Upper lobe of left lung (tissue), 6 donors: ENCODE data around the gene ADAM12. TPM values are rescaled to one million over a fixed set of nuclear protein-coding genes. Genes with fewer than 3 reads are reported as not detected.
"Not testable (repeated sequence)": the region's sequence is repeated elsewhere in the genome, so short reads cannot be mapped to it uniquely, and the experiment has no call there.

Experiments used
- ATAC-seq, 2 donors: fragments of 200-7000 bp; cut with Tn5 transposase; one replicate each; pipeline ENCODE4 v1.9.1; 2022; ENCODE audit warnings: mild to moderate bottlenecking in 2 of 2, moderate library complexity in 2 of 2; ENCODE audit not compliant: low FRiP score in 2 of 2
- DNase-seq, 2 donors: peaks; one replicate each; pipeline ENCODE4 v3.0.0-alpha.2; 2019 to 2020
- H3K27ac ChIP-seq, 4 donors: fragments of 200-600 bp; sonication (generic); one replicate each; pipeline ENCODE4 v1.5.1; 2016 to 2019
- H3K27me3 ChIP-seq, 4 donors: fragments of 200-600 bp; sonication (generic); one replicate each; pipeline ENCODE4 v1.5.1; 2017 to 2019
- H3K36me3 ChIP-seq, 4 donors: fragments of 200-600 bp; sonication (generic); one replicate each; pipeline ENCODE4 v1.5.1; 2016 to 2019
- H3K4me1 ChIP-seq, 4 donors: fragments of 200-600 bp; sonication (generic); one replicate each; pipeline ENCODE4 v1.5.1; 2018 to 2019
- H3K4me3 ChIP-seq, 4 donors: fragments of 200-600 bp; sonication (generic); one replicate each; pipeline ENCODE4 v1.5.1; 2017 to 2019; ENCODE audit warnings: mild to moderate bottlenecking in 2 of 4, moderate library complexity in 1 of 4
- H3K9me3 ChIP-seq, 4 donors: fragments of 200-600 bp; sonication (generic); one replicate each; pipeline ENCODE4 v1.5.1; 2018 to 2019
- EP300 ChIP-seq, 4 donors: sonication (generic); formaldehyde crosslinking; IDR thresholded peaks; one replicate each; pipeline ENCODE4 v1.5.1; 2017; ENCODE audit warnings: antibody characterized with exemption in 4 of 4, control low read depth in 2 of 4
- POLR2A ChIP-seq, 4 donors: fragments of 450-650 bp; IDR thresholded peaks; one replicate each; pipeline ENCODE4 v1.5.1; 2016 to 2017; ENCODE audit warnings: antibody characterized with exemption in 4 of 4, mild to moderate bottlenecking in 2 of 4
- POLR2AphosphoS5 ChIP-seq, 2 donors: sonication (generic); formaldehyde crosslinking; IDR thresholded peaks; one replicate each; pipeline ENCODE4 v1.5.1; 2017; ENCODE audit warnings: antibody characterized with exemption in 2 of 2
- WGBS, 2 donors: methylation state at CpG; one replicate each; pipeline ENCODE4 v1.1.5; 2017 to 2018; 5-methylcytosine and 5-hydroxymethylcytosine counted together
- total RNA-seq, 6 donors: library from RNA; depleted of rRNA in 4 of 6; stranded (reverse); fragments of >200 nt in 4 of 6; gene quantifications; one replicate each; pipeline versions ENCODE4 v1.1.0 to v1.2.1, GENCODE V29; 2016 to 2021
- TF ChIP-seq, protein P1 (sequence below), 6 experiments: fragments of 450-650 bp in 4 of 6; fragments of 200-600 bp in 2 of 6; sonication (generic) in 2 of 6; IDR thresholded peaks; one replicate each; pipeline ENCODE4 v1.5.1; 2016 to 2019; ENCODE audit warnings: antibody characterized with exemption in 6 of 6
- donor health status: DM: no; HTN: no; CAD: no; lungs with moderate emphysema.
- donor health status: DM: no; HTN: yes; CAD: no; lungs with severe emphysema.

ADAM12 gene
- total RNA-seq, 6 donors from 2014 or later, result 0.44 to 3.7 (median 0.82) TPM

DNA sequence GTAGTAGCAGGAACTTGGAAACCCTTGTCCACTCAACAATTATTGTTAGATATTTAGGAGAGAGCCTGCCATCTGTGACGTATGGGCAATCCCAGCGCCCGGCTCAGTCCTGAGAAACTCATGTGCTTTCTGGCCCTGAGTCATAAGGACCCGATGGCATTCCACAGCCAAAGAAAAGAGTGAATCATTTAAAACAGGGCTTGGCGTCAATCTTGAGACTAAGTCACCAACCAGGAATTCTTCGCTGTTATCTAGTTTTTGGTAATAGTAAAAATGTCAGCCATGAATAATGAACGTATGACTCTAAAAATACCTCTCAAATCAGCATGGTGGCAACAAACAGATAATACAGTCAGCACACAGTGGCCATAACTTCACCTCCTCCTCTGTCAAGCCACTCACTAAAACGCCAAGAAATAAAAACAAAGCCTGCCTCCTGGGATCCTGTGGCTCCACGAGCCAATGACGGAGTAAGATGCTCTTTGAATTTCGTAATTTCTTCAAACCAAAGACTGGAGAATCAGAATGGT, 140.8 kb downstream of the ADAM12 start:
- no peaks in the 10 kb centered on the region for H3K27me3 ChIP-seq
- TF ChIP-seq EP300 (IDR thresholded peaks at IDR 0.05) (no peak), POLR2A (IDR thresholded peaks at IDR 0.05) (no peak), POLR2AphosphoS5 (IDR thresholded peaks at IDR 0.05) (no peak)
- TF ChIP-seq, protein P1, sequence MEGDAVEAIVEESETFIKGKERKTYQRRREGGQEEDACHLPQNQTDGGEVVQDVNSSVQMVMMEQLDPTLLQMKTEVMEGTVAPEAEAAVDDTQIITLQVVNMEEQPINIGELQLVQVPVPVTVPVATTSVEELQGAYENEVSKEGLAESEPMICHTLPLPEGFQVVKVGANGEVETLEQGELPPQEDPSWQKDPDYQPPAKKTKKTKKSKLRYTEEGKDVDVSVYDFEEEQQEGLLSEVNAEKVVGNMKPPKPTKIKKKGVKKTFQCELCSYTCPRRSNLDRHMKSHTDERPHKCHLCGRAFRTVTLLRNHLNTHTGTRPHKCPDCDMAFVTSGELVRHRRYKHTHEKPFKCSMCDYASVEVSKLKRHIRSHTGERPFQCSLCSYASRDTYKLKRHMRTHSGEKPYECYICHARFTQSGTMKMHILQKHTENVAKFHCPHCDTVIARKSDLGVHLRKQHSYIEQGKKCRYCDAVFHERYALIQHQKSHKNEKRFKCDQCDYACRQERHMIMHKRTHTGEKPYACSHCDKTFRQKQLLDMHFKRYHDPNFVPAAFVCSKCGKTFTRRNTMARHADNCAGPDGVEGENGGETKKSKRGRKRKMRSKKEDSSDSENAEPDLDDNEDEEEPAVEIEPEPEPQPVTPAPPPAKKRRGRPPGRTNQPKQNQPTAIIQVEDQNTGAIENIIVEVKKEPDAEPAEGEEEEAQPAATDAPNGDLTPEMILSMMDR (IDR thresholded peaks at IDR 0.05), result no peak
- peaks cover 0 to 5% (median 2%) of the 10 kb centered on the region in 4 donors for H3K4me1 ChIP-seq
- DNase-seq, result peak in 1 of 2 donors; percentile 54
- no peaks in the 10 kb centered on the region for H3K36me3 ChIP-seq
- 58 to 67% methylated on average over 11 of the region's 11 CpGs for WGBS, 2 donors
- H3K4me3 ChIP-seq, result no peak overlapping the region
- H3K9me3 ChIP-seq, result no peaks in the 10 kb centered on the region
- peak; percentile 71 to 89 for ATAC-seq
- H3K27ac ChIP-seq, result no peak overlapping the region

DNA sequence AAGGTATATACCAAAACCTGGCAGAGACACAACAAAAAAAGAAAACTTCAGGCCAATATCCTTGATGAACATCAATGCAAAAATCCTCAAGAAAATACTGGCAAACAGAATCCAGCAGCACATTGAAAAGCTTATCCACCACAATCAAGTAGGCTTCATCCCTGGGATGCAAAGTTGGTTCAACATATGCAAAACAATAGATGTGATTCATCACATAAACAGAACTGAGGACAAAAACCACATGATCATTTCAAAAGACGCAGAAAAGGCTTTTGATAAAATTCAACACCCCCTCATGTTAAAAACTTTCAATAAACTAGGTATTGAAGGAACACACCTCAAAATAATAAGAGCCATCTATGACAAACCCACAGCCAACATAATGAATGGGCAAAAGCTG, 141.9 kb downstream of the ADAM12 start:
- not testable (repeated sequence) for H3K36me3 ChIP-seq, H3K27ac ChIP-seq, H3K4me1 ChIP-seq, H3K9me3 ChIP-seq, ATAC-seq, H3K4me3 ChIP-seq, DNase-seq, H3K27me3 ChIP-seq
- 88 to 89% methylated on average over 1 of the region's 1 CpG for WGBS, 2 donors

GRCh38 chr10:126245501-126245900, 142.8 kb downstream of the ADAM12 start:
- Histone ChIP-seq H3K27me3 (no peaks in the 10 kb centered on the region), H3K9me3 (no peaks in the 10 kb centered on the region), H3K4me3 (no peak overlapping the region), H3K27ac (no peak overlapping the region), H3K4me1 (peaks cover 0 to 7% (median 3%) of the 10 kb centered on the region in 4 donors), H3K36me3 (no peaks in the 10 kb centered on the region)
- ATAC-seq (no peak), DNase-seq (no peak)
- 81 to 87% methylated on average over 4 of the region's 4 CpGs for WGBS, 2 donors
- TF ChIP-seq POLR2AphosphoS5 (IDR thresholded peaks at IDR 0.05) (no peak), EP300 (IDR thresholded peaks at IDR 0.05) (no peak), POLR2A (IDR thresholded peaks at IDR 0.05) (no peak)
- TF ChIP-seq, protein P1 (IDR thresholded peaks at IDR 0.05), result no peak

- DNase-seq (no peak), ATAC-seq (no peak)
- Histone ChIP-seq H3K9me3 (no peaks in the 10 kb centered on the region), H3K36me3 (no peaks in the 10 kb centered on the region), H3K4me1 (peaks cover 0 to 11% (median 4%) of the 10 kb centered on the region in 4 donors), H3K27me3 (no peaks in the 10 kb centered on the region), H3K27ac (no peak overlapping the region), H3K4me3 (no peak overlapping the region)
- TF ChIP-seq POLR2A (IDR thresholded peaks at IDR 0.05), result no peak
- TF ChIP-seq, protein P1 (IDR thresholded peaks at IDR 0.05), result no peak
- TF ChIP-seq POLR2AphosphoS5 (IDR thresholded peaks at IDR 0.05), result no peak
- 85 to 95% methylated on average over 5 of the region's 5 CpGs for WGBS, 2 donors
Measured at GRCh38 chr10:126243971-126244370, 144.3 kb downstream of the ADAM12 start.

DNA sequence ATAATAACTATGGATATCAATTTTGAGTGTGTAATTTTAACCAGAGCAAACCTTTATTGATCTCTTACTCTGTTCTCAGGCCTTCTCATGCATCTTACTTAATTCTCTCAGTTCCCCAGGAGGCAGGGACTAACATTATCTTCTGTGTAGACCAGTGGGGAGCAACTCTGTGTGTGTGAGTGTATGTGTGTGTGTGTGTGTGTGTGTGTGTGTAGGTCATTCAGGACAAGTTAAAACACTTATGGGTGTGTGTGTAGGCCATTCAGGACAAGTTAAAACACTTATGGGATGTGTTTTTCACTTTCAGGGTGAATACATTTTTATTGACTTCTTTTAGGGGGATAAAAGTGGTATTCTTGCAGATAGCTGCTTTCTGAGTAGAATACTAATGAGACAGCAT, 145.0 kb downstream of the ADAM12 start:
- Histone ChIP-seq H3K4me1 (peaks cover 0 to 11% (median 4%) of the 10 kb centered on the region in 4 donors), H3K4me3 (no peak overlapping the region), H3K36me3 (no peaks in the 10 kb centered on the region), H3K27ac (no peak overlapping the region), H3K9me3 (no peaks in the 10 kb centered on the region), H3K27me3 (no peaks in the 10 kb centered on the region)
- ATAC-seq (no peak), DNase-seq (no peak)
- TF ChIP-seq, protein P1 (IDR thresholded peaks at IDR 0.05), result no peak
- TF ChIP-seq POLR2A (IDR thresholded peaks at IDR 0.05) (no peak), POLR2AphosphoS5 (IDR thresholded peaks at IDR 0.05) (no peak), EP300 (IDR thresholded peaks at IDR 0.05) (no peak)
